HCT116 (cell line): ENCODE data around the gene NAA25.

Experiments used
- EGR1 ChIP-seq: IDR thresholded peaks from 2 replicates; pipeline ENCODE4 v1.6.1; 2012; ENCODE audit warnings: low read depth
- EZH2 ChIP-seq: fragments of 200-600 bp; sonication (generic); IDR thresholded peaks from 2 replicates; pipeline ENCODE4 v1.6.1; 2017; ENCODE audit warnings: antibody characterized with exemption, mixed run types
- POLR2A ChIP-seq: IDR thresholded peaks from 2 replicates; pipeline ENCODE4 v1.7.0; 2011; ENCODE audit warnings: borderline replicate concordance; ENCODE audit not compliant: insufficient read depth, insufficient read length; ENCODE audit errors: extremely low read depth
- POLR2AphosphoS5 ChIP-seq: IDR thresholded peaks from 2 replicates; pipeline ENCODE4 v1.6.1; 2011; ENCODE audit warnings: mild to moderate bottlenecking, low read depth, low read length, moderate library complexity
- RAD21 ChIP-seq: IDR thresholded peaks from 2 replicates; pipeline ENCODE4 v1.6.1; 2012; ENCODE audit warnings: low read depth, mild to moderate bottlenecking
- TCF7L2 ChIP-seq: IDR thresholded peaks from 2 replicates; pipeline ENCODE4 v1.7.0; 2011; ENCODE audit warnings: borderline replicate concordance, inconsistent platforms; ENCODE audit not compliant: insufficient read depth, insufficient read length; ENCODE audit errors: extremely low read depth
- TF ChIP-seq, protein P1 (sequence below), 3 experiments: fragments of 200-600 bp in 1 of 3; sonication (generic) in 1 of 3; IDR thresholded peaks in 2 of 3; conservative IDR thresholded peaks in 1 of 3; 2 replicates each; pipeline ENCODE4 v1.5.1; 2012 to 2017; ENCODE audit warnings: low read depth in 2 of 3, low read length in 2 of 3, antibody characterized with exemption in 1 of 3, borderline replicate concordance in 1 of 3, control low read depth in 1 of 3, mild to moderate bottlenecking in 1 of 3, mixed read lengths in 1 of 3, mixed run types in 1 of 3, moderate library complexity in 1 of 3; ENCODE audit not compliant: insufficient read depth in 1 of 3
- TF ChIP-seq, protein P2 (sequence below): IDR thresholded peaks from 2 replicates; pipeline ENCODE4 v1.6.1; 2012

DNA sequence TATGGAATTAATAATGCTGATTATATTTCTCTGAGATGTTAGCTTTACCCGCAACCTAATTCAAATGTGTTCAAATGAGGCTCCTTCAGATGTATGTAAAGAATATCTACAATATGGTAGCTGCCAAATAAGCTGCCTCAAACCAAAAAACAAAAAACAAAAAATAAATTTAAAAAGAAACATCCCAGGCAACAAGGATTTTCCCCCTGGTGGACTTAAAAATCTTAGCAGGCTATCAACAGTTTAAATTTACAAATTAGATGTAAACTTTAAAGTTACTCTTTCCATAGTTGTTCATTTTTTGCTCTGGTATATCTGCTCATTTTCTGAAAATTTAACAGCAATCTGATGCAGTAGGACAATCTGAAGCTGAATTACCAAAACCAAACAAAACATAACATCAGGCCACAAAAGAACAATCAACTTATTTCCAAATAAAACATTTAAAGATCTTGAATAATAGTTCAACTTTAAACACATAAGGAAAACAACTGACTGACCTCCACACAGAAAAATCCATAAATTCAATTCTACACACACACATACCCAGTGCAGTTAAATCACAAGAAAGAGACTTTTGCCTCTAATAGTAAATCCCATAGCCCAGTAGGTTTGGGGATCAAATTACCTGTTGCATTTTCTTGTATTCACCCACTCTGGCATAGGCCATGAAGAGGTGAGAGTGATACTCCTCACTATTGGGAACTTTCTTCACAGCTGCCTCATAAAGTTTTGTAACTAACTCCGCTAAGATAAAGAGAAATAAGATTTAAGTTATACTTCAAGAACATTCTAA is 21.3 kb downstream of the NAA25 start:
- TF ChIP-seq TCF7L2 (no peak), EZH2 (no peak), EGR1 (no peak), POLR2A (no peak), POLR2AphosphoS5 (no peak), RAD21 (no peak)
- TF ChIP-seq, protein P1, sequence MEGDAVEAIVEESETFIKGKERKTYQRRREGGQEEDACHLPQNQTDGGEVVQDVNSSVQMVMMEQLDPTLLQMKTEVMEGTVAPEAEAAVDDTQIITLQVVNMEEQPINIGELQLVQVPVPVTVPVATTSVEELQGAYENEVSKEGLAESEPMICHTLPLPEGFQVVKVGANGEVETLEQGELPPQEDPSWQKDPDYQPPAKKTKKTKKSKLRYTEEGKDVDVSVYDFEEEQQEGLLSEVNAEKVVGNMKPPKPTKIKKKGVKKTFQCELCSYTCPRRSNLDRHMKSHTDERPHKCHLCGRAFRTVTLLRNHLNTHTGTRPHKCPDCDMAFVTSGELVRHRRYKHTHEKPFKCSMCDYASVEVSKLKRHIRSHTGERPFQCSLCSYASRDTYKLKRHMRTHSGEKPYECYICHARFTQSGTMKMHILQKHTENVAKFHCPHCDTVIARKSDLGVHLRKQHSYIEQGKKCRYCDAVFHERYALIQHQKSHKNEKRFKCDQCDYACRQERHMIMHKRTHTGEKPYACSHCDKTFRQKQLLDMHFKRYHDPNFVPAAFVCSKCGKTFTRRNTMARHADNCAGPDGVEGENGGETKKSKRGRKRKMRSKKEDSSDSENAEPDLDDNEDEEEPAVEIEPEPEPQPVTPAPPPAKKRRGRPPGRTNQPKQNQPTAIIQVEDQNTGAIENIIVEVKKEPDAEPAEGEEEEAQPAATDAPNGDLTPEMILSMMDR (IDR thresholded peaks at IDR 0.05 in 2 of 3, conservative IDR thresholded peaks at IDR 0.05 in 1 of 3; ENCODE audit: borderline replicate concordance in 1 of 3, insufficient read depth in 1 of 3, low read depth in 2 of 3, low read length in 2 of 3): peak in 2 of 3 experiments; percentile 14 to 37; a peak in 2 of 6 replicates
- TF ChIP-seq, protein P2, sequence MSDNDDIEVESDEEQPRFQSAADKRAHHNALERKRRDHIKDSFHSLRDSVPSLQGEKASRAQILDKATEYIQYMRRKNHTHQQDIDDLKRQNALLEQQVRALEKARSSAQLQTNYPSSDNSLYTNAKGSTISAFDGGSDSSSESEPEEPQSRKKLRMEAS: no peak
